HepG2 (cell line): ENCODE measurements around the gene ZNF792. TPM values are rescaled to one million over a fixed set of nuclear protein-coding genes. Genes with fewer than 3 reads are reported as not detected.

Experiments
- ATF4 ChIP-seq, 2 experiments: fragments of 450-650 bp in 1 of 2; sonication (generic) in 1 of 2; formaldehyde crosslinking; IDR thresholded peaks; 2 replicates each; pipeline versions ENCODE4 v1.5.0 to v1.8.0; 2020 to 2022; ENCODE audit warnings: mild to moderate bottlenecking in 1 of 2, missing genetic modification reagents in 1 of 2
- BRF2 ChIP-seq: sonication (generic); formaldehyde crosslinking; IDR thresholded peaks from 2 replicates; pipeline ENCODE4 v1.8.1; 2022; ENCODE audit warnings: mild to moderate bottlenecking, missing genetic modification reagents
- EEA1 ChIP-seq: sonication (generic); formaldehyde crosslinking; IDR thresholded peaks from 2 replicates; pipeline ENCODE4 v1.5.1; 2020; ENCODE audit warnings: mild to moderate bottlenecking, missing genetic modification reagents, borderline replicate concordance
- FOXA3 ChIP-seq: IDR thresholded peaks from 2 replicates; pipeline ENCODE4 v1.6.1; 2016; ENCODE audit warnings: missing genetic modification reagents, missing compliant biosample characterization
- GABPA ChIP-seq, 2 experiments: IDR thresholded peaks; 2 replicates each; pipeline ENCODE4 v1.6.1; 2011 to 2016; ENCODE audit warnings: low read depth in 2 of 2, low read length in 1 of 2, missing biosample characterization in 1 of 2, missing genetic modification characterization in 1 of 2
- KMT2B ChIP-seq: IDR thresholded peaks from 2 replicates; pipeline ENCODE4 v1.6.1; 2016; ENCODE audit warnings: missing genetic modification reagents, missing compliant biosample characterization
- MTA1 ChIP-seq: sonication (generic); formaldehyde crosslinking; IDR thresholded peaks from 2 replicates; pipeline ENCODE4 v1.4.0; 2020; ENCODE audit warnings: missing genetic modification reagents, mild to moderate bottlenecking, borderline replicate concordance
- PTBP1 ChIP-seq: fragments of 200-400 bp; formaldehyde crosslinking; IDR thresholded peaks from 2 replicates; pipeline ENCODE4 v1.6.1; 2018; ENCODE audit warnings: low read length, low read depth; ENCODE audit not compliant: poor library complexity, severe bottlenecking
- RARG ChIP-seq: sonication (generic); formaldehyde crosslinking; IDR thresholded peaks from 2 replicates; pipeline ENCODE4 v1.4.0; 2020; ENCODE audit warnings: low read depth, mild to moderate bottlenecking, missing genetic modification reagents
- STAG1 ChIP-seq: sonication (generic); formaldehyde crosslinking; IDR thresholded peaks from 2 replicates; pipeline ENCODE4 v1.4.0; 2020; ENCODE audit warnings: missing genetic modification reagents
- THYN1 ChIP-seq: sonication (generic); formaldehyde crosslinking; IDR thresholded peaks from 2 replicates; pipeline ENCODE4 v1.8.1; 2023; ENCODE audit warnings: low read depth, mild to moderate bottlenecking, moderate library complexity, missing genetic modification reagents, borderline replicate concordance
- ZBTB44 ChIP-seq: sonication (generic); formaldehyde crosslinking; IDR thresholded peaks from 2 replicates; pipeline ENCODE4 v1.4.0; 2020; ENCODE audit warnings: missing genetic modification reagents
- ZFP37 ChIP-seq: sonication (generic); formaldehyde crosslinking; IDR thresholded peaks from 2 replicates; pipeline ENCODE4 v1.4.0; 2020; ENCODE audit warnings: missing genetic modification reagents, borderline replicate concordance
- ZNF180 ChIP-seq: sonication (generic); formaldehyde crosslinking; IDR thresholded peaks from 2 replicates; pipeline ENCODE4 v1.4.0; 2020; ENCODE audit warnings: low read depth, missing genetic modification reagents, borderline replicate concordance
- ZNF512 ChIP-seq: sonication (generic); formaldehyde crosslinking; IDR thresholded peaks from 2 replicates; pipeline ENCODE4 v1.4.0; 2020; ENCODE audit warnings: mild to moderate bottlenecking, missing genetic modification reagents
- ZNF550 ChIP-seq: sonication (generic); formaldehyde crosslinking; IDR thresholded peaks from 2 replicates; pipeline ENCODE4 v1.4.0; 2020; ENCODE audit warnings: mild to moderate bottlenecking, missing genetic modification reagents, borderline replicate concordance
- ZNF670 ChIP-seq: sonication (generic); formaldehyde crosslinking; IDR thresholded peaks from 2 replicates; pipeline ENCODE4 v1.8.0; 2022; ENCODE audit warnings: mild to moderate bottlenecking, missing genetic modification reagents, borderline replicate concordance
- ZNF841 ChIP-seq: sonication (generic); formaldehyde crosslinking; IDR thresholded peaks from 2 replicates; pipeline ENCODE4 v1.8.1; 2023; ENCODE audit warnings: missing genetic modification reagents, borderline replicate concordance
- ZNF883 ChIP-seq: sonication (generic); formaldehyde crosslinking; IDR thresholded peaks from 2 replicates; pipeline ENCODE4 v1.5.1; 2020; ENCODE audit warnings: mild to moderate bottlenecking, missing genetic modification reagents; ENCODE audit errors: not compliant biosample characterization
- polyA plus RNA-seq, 8 experiments: library from polyadenylated mRNA; depleted of rRNA in 3 of 8; stranded (reverse) in 7 of 8; unstranded in 1 of 8; fragments of >200 nt; fragmentation: Illumina TruSeq in 4 of 8; extraction: Trizol in 4 of 8; gene quantifications; 2 replicates each; pipeline versions ENCODE4 v1.2.1 to v1.2.3, GENCODE V29; 2011 to 2016; ENCODE audit warnings: low read depth in 4 of 8, missing spikeins in 1 of 8, mixed read lengths in 1 of 8; ENCODE audit not compliant: insufficient read depth in 1 of 8
- total RNA-seq, 5 experiments: library from RNA; depleted of rRNA; stranded (reverse); fragments of >200 nt; fragmentation: Illumina TruSeq; extraction: Trizol; gene quantifications; 2 replicates each; pipeline ENCODE4 v1.2.3, GENCODE V29; 2016; ENCODE audit warnings: low read depth in 1 of 5
- TF ChIP-seq, protein P1 (sequence below): IDR thresholded peaks from 2 replicates; pipeline ENCODE4 v1.6.1; 2018; ENCODE audit warnings: missing genetic modification reagents, mild to moderate bottlenecking, missing compliant biosample characterization
- TF ChIP-seq, protein P2 (sequence below): sonication (generic); formaldehyde crosslinking; IDR thresholded peaks from 2 replicates; pipeline ENCODE4 v1.5.0; 2020; ENCODE audit warnings: mild to moderate bottlenecking, missing genetic modification reagents

The ZNF792 gene
- total and polyA plus RNA-seq, 2 of the 13 experiments (the other 11 are each of a cell fraction or from before 2014, with no cell fraction given) = 5.5 to 11.5 TPM

- TF ChIP-seq ZNF883 (CRISPR knock-in tag) (peak; percentile 81), GABPA (IDR thresholded peaks at IDR 0.05; ENCODE audit: low read depth, low read length) (no peak), GABPA (CRISPR knock-in tag; IDR thresholded peaks at IDR 0.05; ENCODE audit: low read depth) (peak; percentile 68), EEA1 (peak; percentile 66; the same call in 1 of the 2 replicates), PTBP1 (no peak), RARG (CRISPR knock-in tag) (no peak), THYN1 (CRISPR knock-in tag) (no peak), ZNF841 (CRISPR knock-in tag) (no peak), FOXA3 (CRISPR knock-in tag) (no peak), ZFP37 (no peak), ZNF512 (no peak), KMT2B (CRISPR knock-in tag) (peak; percentile 67), ZNF550 (CRISPR knock-in tag) (no peak), BRF2 (CRISPR knock-in tag) (no peak), ATF4 (CRISPR knock-in tag; IDR thresholded peaks at IDR 0.05) (0 out of 4 replicates have a peak, but pooled peaks of 1 of the 2 experiments have one; percentile 16), STAG1 (CRISPR knock-in tag) (peak; percentile 37; the same call in 1 of the 2 replicates), ZNF670 (CRISPR knock-in tag) (peak; percentile 96), MTA1 (CRISPR knock-in tag) (no peak), ZNF180 (CRISPR knock-in tag) (no peak), ZBTB44 (CRISPR knock-in tag) (no peak)
- TF ChIP-seq, protein P1, sequence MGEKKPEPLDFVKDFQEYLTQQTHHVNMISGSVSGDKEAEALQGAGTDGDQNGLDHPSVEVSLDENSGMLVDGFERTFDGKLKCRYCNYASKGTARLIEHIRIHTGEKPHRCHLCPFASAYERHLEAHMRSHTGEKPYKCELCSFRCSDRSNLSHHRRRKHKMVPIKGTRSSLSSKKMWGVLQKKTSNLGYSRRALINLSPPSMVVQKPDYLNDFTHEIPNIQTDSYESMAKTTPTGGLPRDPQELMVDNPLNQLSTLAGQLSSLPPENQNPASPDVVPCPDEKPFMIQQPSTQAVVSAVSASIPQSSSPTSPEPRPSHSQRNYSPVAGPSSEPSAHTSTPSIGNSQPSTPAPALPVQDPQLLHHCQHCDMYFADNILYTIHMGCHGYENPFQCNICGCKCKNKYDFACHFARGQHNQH (CRISPR knock-in tag) = peak; percentile 72
- TF ChIP-seq, protein P2, sequence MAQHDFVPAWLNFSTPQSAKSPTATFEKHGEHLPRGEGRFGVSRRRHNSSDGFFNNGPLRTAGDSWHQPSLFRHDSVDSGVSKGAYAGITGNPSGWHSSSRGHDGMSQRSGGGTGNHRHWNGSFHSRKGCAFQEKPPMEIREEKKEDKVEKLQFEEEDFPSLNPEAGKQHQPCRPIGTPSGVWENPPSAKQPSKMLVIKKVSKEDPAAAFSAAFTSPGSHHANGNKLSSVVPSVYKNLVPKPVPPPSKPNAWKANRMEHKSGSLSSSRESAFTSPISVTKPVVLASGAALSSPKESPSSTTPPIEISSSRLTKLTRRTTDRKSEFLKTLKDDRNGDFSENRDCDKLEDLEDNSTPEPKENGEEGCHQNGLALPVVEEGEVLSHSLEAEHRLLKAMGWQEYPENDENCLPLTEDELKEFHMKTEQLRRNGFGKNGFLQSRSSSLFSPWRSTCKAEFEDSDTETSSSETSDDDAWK = no peak
Observed at GRCh38 chr19:34926685-34927375, 37.2 kb downstream of the ZNF792 start, which contains the start of gene ZNF30 (continued).
